GM19043 (cell line): ENCODE results near the gene SHLD1.
"Not testable (repeated sequence)": the region's sequence is repeated elsewhere in the genome, so short reads cannot be mapped to it uniquely, and the experiment has no call there.

Experiments used
- ATAC-seq: cut with Tn5 transposase; IDR thresholded peaks from one replicate; pipeline ENCODE4 v1.9.1; 2021; ENCODE audit warnings: low read depth; ENCODE audit not compliant: unreplicated experiment

SHLD1 gene

GRCh38 chr20:5779071-5779900 lies 29.1 kb downstream of the SHLD1 start:
- no peak for ATAC-seq

- no peak for ATAC-seq
These were observed 30.6 kb downstream of the SHLD1 start for GRCh38 chr20:5780846-5781217.

GRCh38 chr20:5781367-5781766 lies 31.2 kb downstream of the SHLD1 start:
- not testable (repeated sequence) for ATAC-seq

GRCh38 chr20:5781798-5782750 lies 31.9 kb downstream of the SHLD1 start:
- ATAC-seq, result no peak

GRCh38 chr20:5784735-5785134 lies 34.5 kb downstream of the SHLD1 start:
- no peak for ATAC-seq

GRCh38 chr20:5785146-5785545 lies 34.9 kb downstream of the SHLD1 start:
- no peak for ATAC-seq

GRCh38 chr20:5786930-5787795 lies 37.0 kb downstream of the SHLD1 start:
- ATAC-seq, result no peak

GRCh38 chr20:5787796-5788165 lies 37.6 kb downstream of the SHLD1 start:
- no peak for ATAC-seq

GRCh38 chr20:5788385-5788895 lies 38.2 kb downstream of the SHLD1 start:
- peak; percentile 82 for ATAC-seq

GRCh38 chr20:5789827-5790226 lies 39.6 kb downstream of the SHLD1 start:
- ATAC-seq, result no peak

- ATAC-seq, result no peak
These were observed 43.7 kb downstream of the SHLD1 start for GRCh38 chr20:5793916-5794315.

- ATAC-seq, result no peak
These were observed 46.3 kb downstream of the SHLD1 start for GRCh38 chr20:5796331-5797040.

GRCh38 chr20:5797165-5797564 lies 47.0 kb downstream of the SHLD1 start:
- no peak for ATAC-seq

GRCh38 chr20:5797843-5798462 lies 47.8 kb downstream of the SHLD1 start:
- ATAC-seq, result peak; percentile 86

- ATAC-seq, result not testable (repeated sequence)
These were observed 53.6 kb downstream of the SHLD1 start for GRCh38 chr20:5803754-5804303.

- ATAC-seq, result no peak
These were observed 56.5 kb downstream of the SHLD1 start for GRCh38 chr20:5806457-5807263.

GRCh38 chr20:5807431-5807830 lies 57.2 kb downstream of the SHLD1 start:
- ATAC-seq, result no peak

GRCh38 chr20:5808901-5809300 lies 58.7 kb downstream of the SHLD1 start:
- no peak for ATAC-seq
